GM10248 (cell line): Measurements from ENCODE around the gene TADA1.

ENCODE experiments used
- CTCF ChIA-PET: fragments of 300-600 bp; sonication (Branson Sonifier 250); formaldehyde crosslinking; extraction: SDS; loops from one replicate; lab custom pipeline; 2021; ENCODE audit warnings: antibody characterized with exemption; lab: Yijun Ruan, JAX
- POLR2A ChIA-PET: fragments of 350-650 bp; sonication (Branson Sonifier 250); formaldehyde crosslinking; extraction: SDS; loops from one replicate; lab custom pipeline; 2020; ENCODE audit warnings: antibody characterized with exemption; lab: Yijun Ruan, JAX
- DNase-seq: peaks from one replicate; pipeline ENCODE4 v3.0.0; 2012; ENCODE audit errors: extremely low spot score
- CTCF ChIP-seq: IDR thresholded peaks from 2 replicates; pipeline ENCODE4 v1.5.1; 2012; ENCODE audit warnings: mild to moderate bottlenecking, low read depth; ENCODE audit errors: extremely low read depth, missing control alignments, control extremely low read depth

Gene TADA1

GRCh38 chr1:166827426-166827825 is 48.6 kb downstream of the TADA1 start:
- ChIA-PET CTCF (no interaction called here), POLR2A (no interaction called here)
- DNase-seq, result no peak
- no peak for TF ChIP-seq CTCF

DNA sequence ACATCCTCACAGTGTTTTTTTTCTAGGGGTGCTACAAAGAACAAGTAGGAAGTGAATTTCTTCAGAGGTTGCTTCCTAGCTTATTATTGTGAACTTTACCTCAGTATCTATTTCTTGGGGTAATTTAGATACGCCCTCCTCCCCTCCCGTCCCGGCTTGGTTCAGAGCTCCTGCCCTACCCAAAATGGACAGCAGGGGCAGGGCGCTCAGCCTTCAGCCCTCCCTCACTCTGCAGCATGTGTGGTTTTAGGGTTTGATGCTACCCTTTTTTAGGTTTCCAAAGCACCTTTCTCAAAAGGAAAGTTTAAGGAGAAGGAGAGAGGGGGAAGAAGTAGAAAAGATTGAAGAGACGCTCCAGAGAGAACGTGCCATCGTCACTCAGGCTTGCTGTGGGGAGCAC is 53.7 kb downstream of the TADA1 start:
- POLR2A ChIA-PET, result no interaction called here

DNA sequence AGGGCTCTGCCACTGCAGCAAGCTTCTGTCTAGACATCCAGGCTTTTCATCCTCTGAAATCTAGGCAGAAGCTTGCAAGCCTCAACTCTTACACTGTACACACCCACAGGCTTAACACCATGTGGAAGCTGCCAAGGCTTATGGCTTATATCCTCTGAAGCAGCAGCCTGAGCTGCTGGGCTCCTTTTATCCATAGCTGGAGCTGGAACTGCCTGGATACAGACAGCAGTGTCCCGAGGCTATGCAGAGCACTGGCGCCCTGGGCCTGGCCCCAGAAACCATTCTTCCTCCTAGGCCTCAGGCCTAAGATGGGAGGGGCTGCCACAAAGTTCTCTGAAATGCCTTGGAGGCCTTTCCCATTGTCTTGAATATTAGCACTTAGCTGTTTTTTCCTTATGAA is 56.1 kb downstream of the TADA1 start:
- CTCF ChIA-PET, result no interaction called here
- no peak for DNase-seq
- POLR2A ChIA-PET, result no interaction called here
- no peak for TF ChIP-seq CTCF

More for the DNA sequence above, 53.7 kb downstream of the TADA1 start:
- CTCF ChIA-PET, result no interaction called here
- no peak for DNase-seq
- TF ChIP-seq CTCF, result no peak

GRCh38 chr1:166814611-166815010 is 61.5 kb downstream of the TADA1 start:
- ChIA-PET CTCF (interaction anchor here (1.3 to 2.4 kb wide), 4 partner anchors 9 to 182 kb away, joined by 3 to 9 read pairs (median 4); no protein-coding TSS in a partner anchor), POLR2A (no interaction called here)
- TF ChIP-seq CTCF, result no peak
- no peak for DNase-seq

DNA sequence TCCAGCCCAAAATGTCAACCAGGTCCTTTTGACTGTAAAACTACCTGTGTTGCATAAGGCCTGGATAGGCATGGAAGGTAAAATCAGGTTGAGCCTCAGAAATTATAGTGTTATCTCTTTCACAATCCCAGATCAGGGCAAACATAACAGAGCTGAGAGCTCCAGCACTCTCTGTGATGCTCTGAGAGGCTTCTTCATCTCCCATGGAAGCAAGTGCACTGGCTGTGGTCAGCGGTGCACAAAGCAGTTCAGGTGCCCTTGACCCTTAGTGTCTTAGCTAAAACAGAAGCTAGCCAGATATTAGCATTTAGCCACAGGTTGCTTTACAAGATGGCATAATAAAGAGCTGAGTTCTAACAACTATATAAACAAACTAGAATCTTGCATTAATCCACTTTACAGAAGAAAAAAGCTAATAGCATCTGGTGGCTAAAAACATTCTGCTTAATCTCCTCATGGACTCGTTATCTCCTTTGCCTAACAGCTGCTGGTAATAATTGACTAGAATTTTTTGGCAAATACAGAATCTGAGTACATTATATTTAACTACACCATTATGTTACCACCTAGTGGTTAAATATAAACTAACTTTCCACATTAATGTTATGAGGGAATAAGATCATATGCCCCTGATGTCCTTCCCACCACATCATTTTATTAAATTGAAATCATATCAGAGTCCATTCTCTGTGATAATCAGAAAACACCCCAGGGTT is 62.4 kb downstream of the TADA1 start:
- no peak for TF ChIP-seq CTCF
- DNase-seq, result no peak
- ChIA-PET CTCF (interaction anchor here (0.9 to 2.4 kb wide), 4 partner anchors 11 to 30 kb away, joined by 3 to 9 read pairs (median 3); partner anchors contain the start of gene POGK), POLR2A (no interaction called here)

GRCh38 chr1:166811691-166812090 is 64.4 kb downstream of the TADA1 start:
- DNase-seq, result no peak
- CTCF ChIA-PET, result interaction anchor here (1.0 kb wide), 1 partner anchor 14 kb away, joined by 4 read pairs; no protein-coding TSS in a partner anchor
- POLR2A ChIA-PET, result no interaction called here
- no peak for TF ChIP-seq CTCF

DNA sequence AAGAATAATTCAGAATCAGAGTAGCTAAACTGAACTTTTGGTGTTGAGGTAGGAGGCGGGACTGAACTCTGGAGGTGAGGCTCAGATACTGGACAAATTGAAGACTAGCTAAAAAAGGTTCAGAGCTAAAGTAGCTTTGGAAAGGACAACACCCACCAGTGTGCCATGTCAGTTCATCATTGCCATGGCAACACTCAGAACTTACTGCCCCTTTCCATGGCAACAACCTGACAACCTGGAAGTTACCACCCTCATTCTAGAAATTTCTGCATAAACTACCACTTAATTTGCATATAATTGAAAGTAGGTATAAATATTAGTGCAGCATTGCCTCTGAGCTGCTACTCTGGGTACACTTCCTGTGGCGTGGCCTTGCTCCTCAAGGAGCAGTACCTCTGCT is 67.1 kb downstream of the TADA1 start:
- CTCF ChIA-PET, result no interaction called here
- POLR2A ChIA-PET, result no interaction called here
- DNase-seq, result no peak
- no peak for TF ChIP-seq CTCF
